ENCODE measurements around the gene FKBP2. TPM values are rescaled to one million over a fixed set of nuclear protein-coding genes. Genes with fewer than 3 reads are reported as not detected.

FKBP2 gene
- total RNA-seq, 1 donor from 2014 or later: 31.4 TPM

DNA sequence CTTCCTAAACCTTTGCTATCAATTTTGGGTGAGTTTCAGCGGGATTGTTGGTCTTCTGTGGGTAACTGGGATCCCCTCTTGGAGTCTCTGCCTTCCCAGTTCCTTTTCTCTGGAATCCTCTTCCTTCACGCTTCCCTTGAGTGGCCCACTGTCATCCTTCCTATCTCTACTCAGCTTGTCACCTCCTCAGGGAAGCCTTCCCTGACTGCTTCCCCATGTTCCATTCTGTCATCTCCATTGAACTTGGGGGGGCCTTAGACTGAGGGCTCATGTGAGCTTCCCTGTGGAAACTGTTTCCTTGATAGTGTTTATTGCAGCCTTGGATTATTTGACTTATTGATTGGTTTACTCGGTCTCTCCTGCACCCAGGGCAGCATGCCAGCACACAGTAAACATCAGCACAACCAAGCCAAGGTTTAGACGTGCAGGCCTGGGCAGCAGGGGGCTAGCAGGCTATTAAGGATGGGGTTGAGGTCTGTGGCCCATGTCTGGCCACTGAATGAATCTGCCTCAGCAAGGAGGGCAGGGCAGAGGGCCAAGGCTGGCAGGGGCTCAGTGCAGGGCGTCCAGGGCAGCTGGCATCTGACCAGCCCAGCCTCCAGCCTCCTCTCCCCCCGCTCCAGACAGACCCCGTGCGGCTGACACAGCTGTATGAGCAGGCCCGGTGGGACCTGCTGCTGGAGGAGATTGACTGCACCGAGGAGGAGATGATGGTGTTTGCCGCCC is 22.1 kb upstream of the FKBP2 start:
- DNase-seq (no peak), ATAC-seq (ENCODE audit: low read depth) (no peak)
- Mint-ChIP-seq H3K4me1 (peaks cover 23% of the 10 kb centered on the region), H3K9me3 (no peaks in the 10 kb centered on the region), H3K36me3 (ENCODE audit: low read depth) (peaks cover 62% of the 10 kb centered on the region), H3K27me3 (no peaks in the 10 kb centered on the region), H3K27ac (no peak overlapping the region), H3K4me3 (no peak overlapping the region)
- POLR2A ChIA-PET: interaction anchor here (0.9 to 6.3 kb wide), 3 partner anchors 8 to 52 kb away, joined by 3 to 37 read pairs (median 6); partner anchors contain the start of gene FERMT3
- TF ChIP-seq, protein P1, sequence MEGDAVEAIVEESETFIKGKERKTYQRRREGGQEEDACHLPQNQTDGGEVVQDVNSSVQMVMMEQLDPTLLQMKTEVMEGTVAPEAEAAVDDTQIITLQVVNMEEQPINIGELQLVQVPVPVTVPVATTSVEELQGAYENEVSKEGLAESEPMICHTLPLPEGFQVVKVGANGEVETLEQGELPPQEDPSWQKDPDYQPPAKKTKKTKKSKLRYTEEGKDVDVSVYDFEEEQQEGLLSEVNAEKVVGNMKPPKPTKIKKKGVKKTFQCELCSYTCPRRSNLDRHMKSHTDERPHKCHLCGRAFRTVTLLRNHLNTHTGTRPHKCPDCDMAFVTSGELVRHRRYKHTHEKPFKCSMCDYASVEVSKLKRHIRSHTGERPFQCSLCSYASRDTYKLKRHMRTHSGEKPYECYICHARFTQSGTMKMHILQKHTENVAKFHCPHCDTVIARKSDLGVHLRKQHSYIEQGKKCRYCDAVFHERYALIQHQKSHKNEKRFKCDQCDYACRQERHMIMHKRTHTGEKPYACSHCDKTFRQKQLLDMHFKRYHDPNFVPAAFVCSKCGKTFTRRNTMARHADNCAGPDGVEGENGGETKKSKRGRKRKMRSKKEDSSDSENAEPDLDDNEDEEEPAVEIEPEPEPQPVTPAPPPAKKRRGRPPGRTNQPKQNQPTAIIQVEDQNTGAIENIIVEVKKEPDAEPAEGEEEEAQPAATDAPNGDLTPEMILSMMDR (IDR thresholded peaks at IDR 0.05): no peak
- intact Hi-C loops (cut with micrococcal nuclease): no loop called here
- CTCF ChIA-PET: no interaction called here

DNA sequence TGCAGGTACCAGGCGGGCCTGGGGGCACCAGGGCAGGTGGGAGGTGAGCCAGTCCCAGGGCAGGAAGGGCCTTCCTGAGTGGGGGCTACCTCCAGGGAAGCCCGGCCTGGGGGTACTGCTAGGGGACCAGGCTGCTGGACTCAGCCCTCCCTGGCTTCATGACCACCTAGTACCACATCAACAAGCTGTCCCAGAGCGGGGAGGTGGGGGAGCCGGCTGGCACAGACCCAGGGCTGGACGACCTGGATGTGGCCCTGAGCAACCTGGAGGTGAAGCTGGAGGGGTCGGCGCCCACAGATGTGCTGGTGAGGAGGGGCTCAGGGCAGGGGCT is 21.6 kb upstream of the FKBP2 start:
- ATAC-seq (ENCODE audit: low read depth): no peak
- DNase-seq: no peak
- intact Hi-C loops (cut with micrococcal nuclease): no loop called here
- Mint-ChIP-seq H3K4me1 (peaks cover 18% of the 10 kb centered on the region), H3K9me3 (no peaks in the 10 kb centered on the region), H3K36me3 (ENCODE audit: low read depth) (peaks cover 59% of the 10 kb centered on the region), H3K27ac (no peak overlapping the region), H3K4me3 (no peak overlapping the region), H3K27me3 (no peaks in the 10 kb centered on the region)
- ChIA-PET CTCF (no interaction called here), POLR2A (interaction anchor here (0.9 to 6.3 kb wide), 3 partner anchors 8 to 52 kb away, joined by 3 to 37 read pairs (median 6); partner anchors contain the start of gene FERMT3)
- TF ChIP-seq, protein P1 (IDR thresholded peaks at IDR 0.05): no peak

DNA sequence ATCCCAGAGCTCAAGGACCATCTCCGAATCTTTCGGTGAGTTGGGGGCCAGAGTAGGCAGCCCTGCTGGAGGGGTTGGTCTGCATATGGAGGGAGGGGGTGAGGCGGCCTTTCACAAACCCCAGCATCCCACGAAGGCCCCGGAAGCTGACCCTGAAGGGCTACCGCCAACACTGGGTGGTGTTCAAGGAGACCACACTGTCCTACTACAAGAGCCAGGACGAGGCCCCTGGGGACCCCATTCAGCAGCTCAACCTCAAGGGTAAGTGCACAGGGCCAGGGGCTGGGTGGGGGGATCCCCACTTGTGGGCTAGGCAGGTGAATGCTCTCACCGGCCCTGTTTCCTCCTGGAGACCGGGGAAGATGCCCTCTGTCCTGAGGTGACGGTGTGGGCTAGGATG is 21.1 kb upstream of the FKBP2 start:
- POLR2A ChIA-PET: interaction anchor here (0.9 to 6.3 kb wide), 2 partner anchors 14 to 51 kb away, joined by 3 to 37 read pairs; partner anchors contain the start of gene FERMT3
- CTCF ChIA-PET: no interaction called here
- H3K4me3 Mint-ChIP-seq: no peak overlapping the region
- H3K36me3 Mint-ChIP-seq (ENCODE audit: low read depth): peaks cover 56% of the 10 kb centered on the region
- no peak overlapping the region for H3K27ac Mint-ChIP-seq
- intact Hi-C loops (cut with micrococcal nuclease): no loop called here
- ATAC-seq (ENCODE audit: low read depth) (no peak), DNase-seq (no peak)
- peaks cover 17% of the 10 kb centered on the region for H3K4me1 Mint-ChIP-seq
- TF ChIP-seq, protein P1 (IDR thresholded peaks at IDR 0.05): no peak
- no peaks in the 10 kb centered on the region for H3K9me3 Mint-ChIP-seq
- no peaks in the 10 kb centered on the region for H3K27me3 Mint-ChIP-seq

DNA sequence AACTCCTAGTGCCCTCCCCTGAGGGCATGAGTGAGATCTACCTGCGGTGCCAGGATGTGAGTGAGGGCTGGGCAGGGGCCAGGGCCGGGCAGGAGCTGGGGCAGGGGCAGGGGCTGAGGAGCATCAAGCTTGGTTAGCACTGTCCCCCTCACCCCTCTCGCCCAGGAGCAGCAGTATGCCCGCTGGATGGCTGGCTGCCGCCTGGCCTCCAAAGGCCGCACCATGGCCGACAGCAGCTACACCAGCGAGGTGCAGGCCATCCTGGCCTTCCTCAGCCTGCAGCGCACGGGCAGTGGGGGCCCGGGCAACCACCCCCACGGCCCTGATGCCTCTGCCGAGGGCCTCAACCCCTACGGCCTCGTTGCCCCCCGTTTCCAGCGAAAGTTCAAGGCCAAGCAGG is 20.6 kb upstream of the FKBP2 start:
- no peaks in the 10 kb centered on the region for H3K27me3 Mint-ChIP-seq
- ChIA-PET POLR2A (no interaction called here), CTCF (no interaction called here)
- no peaks in the 10 kb centered on the region for H3K9me3 Mint-ChIP-seq
- DNase-seq (no peak), ATAC-seq (ENCODE audit: low read depth) (no peak)
- peaks cover 51% of the 10 kb centered on the region for H3K36me3 Mint-ChIP-seq (ENCODE audit: low read depth)
- TF ChIP-seq, protein P1 (IDR thresholded peaks at IDR 0.05): no peak
- peaks cover 17% of the 10 kb centered on the region for H3K4me1 Mint-ChIP-seq
- H3K27ac Mint-ChIP-seq: no peak overlapping the region
- no peak overlapping the region for H3K4me3 Mint-ChIP-seq
- intact Hi-C loops (cut with micrococcal nuclease): no loop called here

DNA sequence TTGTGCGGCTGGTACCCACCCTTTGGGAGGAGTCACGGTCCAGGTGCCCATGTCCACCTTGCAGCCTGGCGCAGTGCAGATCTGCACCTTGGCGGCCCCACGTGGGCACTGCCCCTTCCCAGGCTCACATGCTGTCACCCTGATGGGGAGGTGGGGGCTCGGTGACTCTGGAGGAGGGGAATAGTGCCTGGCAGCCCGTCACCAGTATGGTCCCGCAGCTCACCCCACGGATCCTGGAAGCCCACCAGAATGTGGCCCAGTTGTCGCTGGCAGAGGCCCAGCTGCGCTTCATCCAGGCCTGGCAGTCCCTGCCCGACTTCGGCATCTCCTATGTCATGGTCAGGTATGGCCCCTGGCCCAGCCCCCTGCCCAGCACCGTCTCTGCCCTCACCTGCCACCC is 20.1 kb upstream of the FKBP2 start:
- POLR2A ChIA-PET: no interaction called here
- DNase-seq (no peak), ATAC-seq (ENCODE audit: low read depth) (no peak)
- intact Hi-C loops (cut with micrococcal nuclease): no loop called here
- Mint-ChIP-seq H3K27me3 (no peaks in the 10 kb centered on the region), H3K4me3 (no peak overlapping the region), H3K9me3 (no peaks in the 10 kb centered on the region), H3K27ac (no peak overlapping the region), H3K4me1 (peaks cover 14% of the 10 kb centered on the region), H3K36me3 (ENCODE audit: low read depth) (peaks cover 47% of the 10 kb centered on the region)
- CTCF ChIA-PET: interaction anchor here (1.4 kb wide), 1 partner anchor 16 kb away, joined by 5 read pairs; no protein-coding TSS in a partner anchor
- TF ChIP-seq, protein P1 (IDR thresholded peaks at IDR 0.05): no peak

All from activated B cell treated with CpG ODN at 0.5 μM for 24 hours (primary cell).